ENCODE results near the gene APOBEC3F.

DNA sequence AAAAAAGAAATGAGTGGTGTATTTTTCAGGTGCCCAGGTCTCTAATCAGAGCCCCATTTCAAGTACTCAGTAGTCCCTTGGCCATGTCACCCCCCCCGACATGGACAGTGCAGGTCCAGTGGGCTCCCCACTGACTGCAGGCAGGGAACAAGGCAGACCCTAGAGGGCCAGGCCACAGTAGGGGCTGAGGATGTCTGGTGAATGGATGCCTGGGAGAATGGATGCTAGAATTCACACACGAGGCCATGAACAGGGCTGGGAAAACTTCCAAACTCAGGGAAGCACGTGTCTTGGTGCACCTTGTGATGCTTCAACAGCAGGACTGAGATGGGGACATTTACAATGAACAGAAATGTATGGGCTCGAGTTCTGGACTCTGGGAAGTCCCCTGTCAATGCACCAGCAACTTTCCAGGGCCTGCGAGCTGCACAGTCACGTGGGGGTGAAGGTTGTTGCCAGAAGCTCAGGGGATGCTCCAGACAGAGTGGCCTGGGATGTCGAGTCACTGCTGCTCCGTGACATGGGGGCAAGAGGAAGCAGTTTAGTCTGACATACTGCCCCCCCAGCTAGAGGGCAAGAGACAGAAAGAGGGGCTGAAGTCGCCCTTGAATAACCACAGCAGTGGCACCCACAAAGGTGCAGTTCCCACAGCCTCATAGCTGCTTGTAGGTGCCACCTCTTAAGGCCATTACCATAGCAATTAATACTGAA lies 39.5 kb downstream of the APOBEC3F start:
- TF ChIP-seq, protein P1, sequence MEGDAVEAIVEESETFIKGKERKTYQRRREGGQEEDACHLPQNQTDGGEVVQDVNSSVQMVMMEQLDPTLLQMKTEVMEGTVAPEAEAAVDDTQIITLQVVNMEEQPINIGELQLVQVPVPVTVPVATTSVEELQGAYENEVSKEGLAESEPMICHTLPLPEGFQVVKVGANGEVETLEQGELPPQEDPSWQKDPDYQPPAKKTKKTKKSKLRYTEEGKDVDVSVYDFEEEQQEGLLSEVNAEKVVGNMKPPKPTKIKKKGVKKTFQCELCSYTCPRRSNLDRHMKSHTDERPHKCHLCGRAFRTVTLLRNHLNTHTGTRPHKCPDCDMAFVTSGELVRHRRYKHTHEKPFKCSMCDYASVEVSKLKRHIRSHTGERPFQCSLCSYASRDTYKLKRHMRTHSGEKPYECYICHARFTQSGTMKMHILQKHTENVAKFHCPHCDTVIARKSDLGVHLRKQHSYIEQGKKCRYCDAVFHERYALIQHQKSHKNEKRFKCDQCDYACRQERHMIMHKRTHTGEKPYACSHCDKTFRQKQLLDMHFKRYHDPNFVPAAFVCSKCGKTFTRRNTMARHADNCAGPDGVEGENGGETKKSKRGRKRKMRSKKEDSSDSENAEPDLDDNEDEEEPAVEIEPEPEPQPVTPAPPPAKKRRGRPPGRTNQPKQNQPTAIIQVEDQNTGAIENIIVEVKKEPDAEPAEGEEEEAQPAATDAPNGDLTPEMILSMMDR (IDR thresholded peaks at IDR 0.05) = no peak
- no peak for TF ChIP-seq POLR2A (IDR thresholded peaks at IDR 0.05)

Measured in right lobe of liver (tissue), 4 donors.